GDM1 (cell line): ENCODE data around the gene SULT1A2.
"Not testable (repeated sequence)": the region's sequence is repeated elsewhere in the genome, so short reads cannot be mapped to it uniquely, and the experiment has no call there.

ENCODE experiments used
- DNase-seq: peaks from one replicate; lab custom pipeline; 2025; lab: John Stamatoyannopoulos, UW

SULT1A2 gene

DNA sequence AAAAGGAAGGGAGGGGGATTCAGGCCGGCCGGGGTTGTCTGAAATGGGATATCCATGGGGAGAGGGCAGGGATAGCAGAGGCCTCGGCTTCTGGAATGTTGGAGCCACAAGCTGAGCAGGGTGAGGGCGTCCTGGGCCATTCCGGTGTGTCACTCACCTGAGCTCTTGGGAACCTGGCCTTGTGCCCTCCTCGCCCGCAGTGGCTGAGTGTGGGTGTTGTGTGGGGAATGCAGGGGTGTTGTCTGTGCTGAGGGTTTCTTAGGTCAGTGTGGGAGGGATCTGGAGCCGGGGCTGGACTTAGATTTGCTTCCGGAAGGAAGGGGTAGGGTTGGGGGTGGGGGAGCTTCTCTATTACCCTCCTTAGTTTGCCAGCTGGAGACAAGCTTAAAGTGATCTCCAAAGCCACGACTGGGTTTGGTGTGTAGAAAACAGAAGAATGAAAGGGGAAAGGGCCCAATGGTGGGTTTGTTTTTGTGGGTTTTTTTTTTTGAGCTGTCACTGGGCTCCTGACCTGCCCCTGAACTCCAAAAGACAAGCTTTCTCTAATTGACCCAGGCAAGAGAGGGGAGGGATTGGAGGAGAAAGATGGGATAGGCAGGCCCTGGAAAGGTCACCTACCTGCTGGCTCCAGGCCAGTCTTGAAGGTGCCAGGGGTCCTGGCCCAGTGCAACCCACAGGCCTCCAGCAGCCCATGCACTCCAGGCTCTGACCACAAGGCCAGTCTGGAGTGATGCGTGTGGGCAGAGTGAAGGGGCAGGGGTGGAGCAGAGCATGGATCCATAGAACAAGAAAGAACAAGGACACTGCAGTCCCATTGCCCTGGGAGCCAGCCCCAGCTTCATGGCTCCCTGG is at the start of gene SULT1A2:
TSS of gene SULT1A2 (minus strand) at position 211 of the 852 bp plus-strand sequence. CDS start 1,120 bp downstream, outside the sequence.
- no peak for DNase-seq

DNA sequence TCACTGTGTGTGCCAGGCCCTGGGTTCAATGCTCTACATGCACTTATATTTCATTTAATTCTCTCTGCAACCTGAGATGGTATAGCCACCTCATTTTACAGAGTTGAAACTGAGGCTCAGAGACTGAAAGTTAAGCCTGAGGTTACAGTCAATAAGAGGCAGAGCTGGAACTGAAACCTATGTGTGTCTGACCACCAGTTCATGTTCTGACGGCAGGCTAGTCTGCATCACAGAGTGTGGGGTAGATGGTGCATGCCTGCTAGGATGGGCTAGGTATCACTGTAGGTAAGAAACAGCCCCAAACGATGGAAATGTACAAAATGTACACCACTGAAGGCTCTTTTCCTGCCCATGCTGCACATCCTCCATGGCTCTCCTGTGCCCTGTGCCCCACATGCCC is 43.1 kb upstream of the SULT1A2 start:
- DNase-seq: not testable (repeated sequence)

DNA sequence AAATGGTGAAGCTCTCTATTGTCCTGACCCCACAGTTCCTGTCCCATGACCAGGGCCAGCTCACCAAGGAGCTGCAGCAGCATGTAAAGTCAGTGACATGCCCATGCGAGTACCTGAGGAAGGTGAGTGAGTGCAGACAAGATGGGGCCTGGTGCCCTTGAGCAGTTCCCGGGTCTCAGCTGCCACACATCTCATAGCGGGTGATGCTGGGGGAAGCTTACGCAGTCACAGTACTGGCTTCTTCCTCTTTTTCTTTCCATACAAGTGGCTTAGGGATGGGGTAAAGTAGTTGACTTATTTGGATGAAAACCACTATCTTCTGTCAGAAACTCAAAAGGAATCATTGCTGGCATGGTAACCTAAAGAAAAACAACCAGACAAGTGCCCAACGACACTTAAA is 41.5 kb upstream of the SULT1A2 start:
- not testable (repeated sequence) for DNase-seq

DNA sequence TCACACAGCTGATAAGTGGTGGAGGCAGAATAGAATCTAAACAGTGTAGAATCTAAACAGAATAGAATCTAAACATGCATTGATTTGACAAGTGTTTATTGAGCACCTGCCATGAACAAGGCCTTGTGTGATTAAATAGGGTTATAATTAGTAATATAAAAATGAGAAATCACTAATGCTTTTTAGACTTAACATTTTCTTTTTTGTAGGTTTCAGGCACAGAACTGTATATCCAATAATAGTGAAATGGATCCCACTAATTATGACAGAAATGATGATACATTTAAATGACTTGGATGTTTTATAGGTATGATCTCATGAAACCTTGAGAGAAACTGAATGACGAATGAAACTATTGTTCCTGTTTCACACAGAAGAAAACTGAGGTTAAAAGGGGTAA is 40.9 kb upstream of the SULT1A2 start, which contains the start of gene NPIPB8:
TSS of gene NPIPB8 (plus strand) at position 301 of the 400 bp plus-strand sequence. CDS start 296 bp downstream, outside the sequence.
- not testable (repeated sequence) for DNase-seq

DNA sequence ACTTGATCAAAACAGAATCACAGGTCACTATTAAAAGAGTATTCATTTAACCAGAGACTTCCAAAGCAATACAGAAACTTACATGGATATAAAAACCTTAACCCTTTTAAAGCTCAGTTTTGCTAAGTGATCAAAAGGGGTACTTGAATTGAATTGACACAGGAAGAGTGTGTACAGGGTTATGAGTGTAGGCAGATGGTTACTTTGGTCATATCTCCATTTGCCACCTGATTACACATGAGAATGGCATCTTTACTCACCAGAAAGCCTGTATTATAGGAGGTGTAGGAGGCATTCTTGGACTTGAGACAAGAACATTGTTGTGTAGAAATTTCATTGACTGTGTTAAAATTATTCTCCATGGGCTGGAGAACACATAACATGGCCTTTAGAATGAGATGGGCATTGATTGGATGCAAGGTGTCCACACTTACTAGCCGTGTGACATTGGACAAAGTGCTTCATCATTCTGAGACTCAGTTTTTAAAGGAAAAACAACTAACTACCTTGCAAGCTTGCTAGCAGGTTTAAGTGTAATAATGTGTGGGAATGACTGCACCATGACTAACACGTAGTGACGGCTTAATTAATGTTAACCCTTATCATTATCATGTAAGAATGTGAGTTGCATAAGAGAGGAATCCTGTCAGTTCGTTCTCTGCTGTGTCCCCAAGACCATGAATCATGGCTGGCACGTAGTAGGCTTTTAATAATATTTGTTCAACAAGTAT is 39.4 kb upstream of the SULT1A2 start:
- not testable (repeated sequence) for DNase-seq

DNA sequence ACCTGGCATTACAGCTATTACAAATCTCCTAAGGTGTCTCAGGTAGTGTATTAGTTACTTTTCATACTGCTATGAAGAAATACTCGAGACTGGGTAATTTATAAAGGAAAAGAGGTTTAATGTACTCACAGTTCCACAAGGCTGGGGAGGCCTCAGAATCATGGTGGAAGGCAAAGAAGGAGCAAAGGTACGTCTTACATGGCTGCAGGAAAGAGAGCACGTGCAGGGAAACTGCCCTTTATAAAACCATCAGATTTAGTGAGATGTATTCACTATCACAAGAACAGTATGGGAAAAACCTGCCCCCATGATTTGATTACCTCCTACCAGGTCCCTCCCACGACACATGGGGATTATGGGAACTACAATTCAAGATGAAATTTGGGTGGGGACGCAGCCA is 34.1 kb upstream of the SULT1A2 start:
- DNase-seq: not testable (repeated sequence)

DNA sequence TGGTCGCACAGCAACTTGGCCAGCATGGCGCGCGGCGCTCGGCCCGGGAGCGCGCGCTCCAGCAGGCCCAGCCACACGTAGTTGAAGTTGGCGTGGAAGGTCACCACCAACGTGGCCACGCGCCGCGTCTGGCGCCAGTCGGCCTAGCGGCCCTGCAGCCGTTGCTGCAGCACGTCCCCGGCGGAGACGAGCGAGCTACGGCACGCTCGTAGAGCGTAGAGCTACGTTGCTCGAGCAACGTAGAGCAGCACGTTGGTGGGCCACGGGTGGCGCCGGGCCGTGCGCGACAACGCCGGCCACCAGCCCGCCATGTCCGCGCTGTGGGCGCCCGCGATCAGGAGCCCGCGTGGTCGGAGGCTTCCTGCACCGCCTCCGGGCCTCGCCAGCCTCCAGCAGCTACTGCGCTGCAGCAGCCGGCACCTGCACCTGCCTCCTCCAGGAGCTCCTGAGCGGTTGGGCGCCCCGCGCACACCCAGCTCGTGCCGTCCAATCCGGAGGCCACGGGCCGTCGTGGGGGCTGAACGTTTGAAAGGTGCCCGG is 26.4 kb upstream of the SULT1A2 start:
- no peak for DNase-seq

DNA sequence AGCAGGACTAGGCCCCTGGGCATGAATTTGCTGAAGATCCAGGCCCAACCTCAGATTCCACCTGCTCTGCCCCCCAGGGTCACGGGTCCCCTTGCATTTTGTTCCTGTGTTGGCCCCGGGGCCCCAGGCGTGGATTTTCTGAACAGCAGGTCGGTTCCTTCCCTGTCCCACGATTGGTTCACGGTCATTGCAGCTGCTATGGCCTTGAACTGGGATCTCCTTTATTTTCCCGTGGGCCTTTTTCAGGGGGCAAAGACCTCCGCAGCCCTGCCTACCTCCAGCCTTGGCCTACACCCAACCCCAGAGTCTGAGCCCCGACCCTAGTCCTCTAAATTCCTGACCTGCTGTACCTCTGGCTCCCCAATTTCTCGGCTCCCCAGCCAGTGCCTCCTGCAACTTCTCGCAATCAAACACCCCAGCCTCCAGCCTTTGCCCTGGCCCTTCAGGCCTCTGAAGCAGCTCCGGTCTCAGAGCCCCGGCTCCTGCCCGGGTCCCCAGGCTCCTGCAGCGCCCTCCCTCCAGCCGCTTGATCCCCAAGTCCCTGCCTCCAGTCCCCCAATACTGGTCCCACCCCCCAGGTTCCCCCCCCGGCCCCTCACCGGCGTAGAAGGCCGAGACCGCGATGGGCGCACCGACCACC is 25.8 kb upstream of the SULT1A2 start:
- DNase-seq: not testable (repeated sequence)

DNA sequence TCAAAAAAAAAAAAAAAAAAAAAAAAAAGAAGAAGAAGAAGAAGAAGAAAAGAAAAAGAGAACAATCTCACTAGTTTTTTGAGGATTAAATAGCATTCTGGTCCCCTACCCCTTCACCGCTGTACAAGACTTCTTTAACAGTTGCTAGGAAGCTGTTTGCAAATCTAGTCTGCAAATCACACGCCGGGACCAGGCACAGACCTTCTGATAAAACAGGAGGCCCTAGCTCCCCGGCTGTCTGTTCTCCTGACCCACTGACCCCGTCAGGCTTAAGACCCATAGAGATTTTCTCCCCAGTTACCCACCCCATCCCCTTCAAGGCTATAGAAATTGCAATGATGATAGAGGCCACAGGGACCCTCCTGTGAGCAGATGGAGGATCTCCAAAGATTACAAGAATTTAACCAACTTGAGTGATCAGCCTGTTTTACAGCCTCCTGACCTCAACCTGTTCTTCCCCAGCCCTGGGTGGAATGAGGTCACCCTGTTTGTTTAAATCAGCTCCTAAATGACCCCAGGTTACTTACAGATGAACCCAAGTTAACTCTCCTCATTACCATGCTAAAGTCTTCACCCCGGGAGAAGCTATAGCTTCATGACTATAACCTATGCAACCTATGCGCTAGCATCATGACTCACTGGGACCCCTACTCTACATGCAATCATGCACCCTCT is 24.8 kb upstream of the SULT1A2 start:
- DNase-seq: no peak

DNA sequence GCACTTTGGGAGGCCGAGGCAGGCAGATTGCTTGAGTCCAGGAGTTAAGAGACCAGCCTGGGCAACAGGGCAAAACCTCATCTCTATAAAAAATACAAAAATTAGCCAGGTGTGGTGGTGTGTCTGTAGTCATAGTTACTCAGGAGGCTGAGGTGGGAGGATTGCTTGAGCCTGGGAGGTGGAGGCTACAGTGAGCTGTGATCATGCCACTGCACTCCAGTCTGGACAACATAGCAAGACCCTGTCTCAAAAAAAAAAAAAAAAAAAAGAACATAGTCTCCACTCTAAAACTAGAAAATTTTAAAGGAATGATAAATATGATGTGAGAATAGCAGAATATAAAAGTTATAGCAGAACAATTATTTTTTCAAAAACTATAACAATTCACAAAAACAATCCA is 23.5 kb upstream of the SULT1A2 start:
- not testable (repeated sequence) for DNase-seq

DNA sequence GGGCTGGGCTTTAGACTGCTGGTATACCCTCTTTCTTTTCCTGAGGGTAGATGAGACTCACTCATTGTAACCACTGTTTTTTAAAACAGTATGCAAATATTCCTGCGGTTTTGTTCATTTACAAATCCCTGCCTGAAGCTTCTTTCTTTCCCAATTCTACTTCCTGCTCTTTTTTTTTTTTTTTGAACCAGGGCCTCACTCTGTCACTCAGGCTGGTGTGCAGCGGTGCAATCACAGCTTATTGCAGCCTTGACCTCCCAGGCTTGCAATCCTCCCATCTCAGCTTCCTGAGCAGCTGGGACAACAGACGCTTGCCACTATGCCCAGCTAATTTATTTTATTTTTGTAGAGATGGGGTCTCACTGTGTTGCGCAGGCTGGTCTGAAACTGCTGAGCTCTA is 21.0 kb upstream of the SULT1A2 start:
- DNase-seq: no peak

DNA sequence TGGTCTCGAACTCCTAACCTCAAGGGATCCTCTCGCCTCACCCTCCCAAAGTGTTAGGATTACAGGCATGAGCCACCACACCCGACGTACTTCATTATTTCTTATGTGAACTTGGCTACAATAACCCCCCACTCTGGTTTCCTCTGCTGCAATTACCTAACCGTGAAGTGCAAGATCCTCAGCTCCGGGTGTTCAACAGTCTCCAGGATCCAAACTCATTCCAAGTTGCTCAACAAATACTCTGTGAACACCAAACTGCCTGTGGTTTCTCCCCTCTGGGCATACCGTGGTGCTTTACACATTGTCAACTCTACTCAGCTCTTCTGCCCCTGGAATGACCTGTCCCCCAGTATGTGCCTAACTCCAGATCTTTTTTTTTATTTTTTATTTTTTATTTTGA is 19.8 kb upstream of the SULT1A2 start:
- DNase-seq: no peak

DNA sequence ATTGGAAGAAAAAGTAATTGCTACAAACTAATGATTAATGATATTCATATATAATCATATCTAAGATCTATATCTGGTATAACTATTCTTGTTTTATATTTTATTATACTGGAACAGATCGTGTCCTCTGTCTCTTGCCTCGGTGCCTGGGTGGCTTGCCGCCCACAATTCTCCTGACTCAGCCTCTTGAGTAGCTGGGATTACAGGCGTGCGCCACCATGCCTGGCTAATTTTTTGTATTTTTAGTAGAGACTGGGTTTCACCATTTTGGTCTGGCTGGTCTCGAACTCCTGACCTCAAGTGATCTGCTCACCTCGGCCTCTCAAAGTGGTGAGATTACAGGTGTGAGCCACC is 19.4 kb upstream of the SULT1A2 start:
- DNase-seq: not testable (repeated sequence)

DNA sequence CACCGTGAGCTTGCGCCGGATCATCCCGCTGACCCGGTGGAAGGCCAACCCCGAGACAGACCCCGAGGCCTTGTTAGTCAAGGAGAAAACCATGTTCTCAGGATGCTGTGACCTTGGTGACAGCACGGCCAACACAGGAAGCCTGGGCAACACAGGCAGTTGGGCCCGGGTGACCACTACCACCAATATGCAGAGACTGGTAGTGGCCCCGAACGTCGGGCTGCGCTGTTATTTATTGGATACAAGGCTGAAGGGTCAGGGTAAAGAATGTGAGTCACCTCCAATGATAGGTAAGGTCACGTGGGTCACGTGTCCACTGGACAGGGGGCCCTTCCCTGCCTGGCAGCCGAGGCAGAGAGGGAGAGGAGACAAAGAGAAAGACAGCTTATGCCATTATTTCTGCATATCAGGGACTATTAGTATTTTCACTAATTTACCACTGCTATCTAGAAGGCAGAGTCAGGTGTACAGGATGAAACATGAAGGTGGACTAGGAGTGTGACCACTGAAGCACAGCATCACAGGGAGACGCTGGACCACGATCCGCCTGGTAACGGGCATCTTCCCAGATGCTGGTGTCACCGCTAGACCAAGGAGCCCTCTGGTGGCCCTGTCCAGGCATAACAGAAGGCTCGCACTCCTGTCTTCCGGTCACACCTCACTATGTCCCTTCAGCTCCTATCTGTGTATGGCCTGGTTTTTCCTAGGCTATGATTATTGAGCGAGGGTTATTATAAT is 18.8 kb upstream of the SULT1A2 start:
- not testable (repeated sequence) for DNase-seq

DNA sequence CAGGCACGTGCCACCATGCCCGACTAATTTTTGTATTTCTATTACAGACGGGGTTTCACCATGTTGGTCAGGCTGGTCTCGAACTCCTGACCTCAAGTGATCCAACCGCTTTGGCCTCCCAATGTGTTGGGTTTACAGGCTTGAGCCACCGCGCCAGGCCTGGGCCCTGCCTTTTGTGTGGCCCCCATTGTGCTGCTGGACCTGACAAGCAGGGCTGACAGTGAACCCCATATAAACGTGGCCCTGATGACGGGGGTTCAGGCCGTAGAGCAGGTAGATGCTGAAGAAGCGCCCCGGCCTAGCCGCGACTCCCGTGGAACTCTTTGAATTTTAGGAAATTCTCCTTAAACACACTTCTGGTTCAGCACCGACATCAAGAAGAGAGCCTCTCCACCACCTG is 17.7 kb upstream of the SULT1A2 start:
- not testable (repeated sequence) for DNase-seq

DNA sequence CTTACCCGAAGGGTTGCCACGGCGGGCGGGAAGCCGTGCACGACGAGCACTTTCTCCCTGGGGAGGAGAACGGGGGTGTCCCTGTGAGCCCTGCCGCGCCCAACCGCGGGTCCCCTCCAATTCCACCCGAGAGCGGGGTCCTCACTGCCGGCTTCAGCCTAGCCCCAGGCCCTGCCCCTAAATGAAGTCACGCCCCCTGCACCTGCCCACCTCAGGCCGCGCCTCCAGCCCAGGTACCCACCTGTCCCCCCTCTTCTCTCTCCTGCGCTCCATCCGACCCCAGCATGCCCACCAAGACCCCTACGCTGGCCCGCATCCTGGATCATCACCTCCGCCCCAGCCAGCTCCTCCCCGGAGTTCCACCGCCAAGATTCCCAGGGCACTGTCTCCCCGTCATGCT is 17.1 kb upstream of the SULT1A2 start:
- not testable (repeated sequence) for DNase-seq

DNA sequence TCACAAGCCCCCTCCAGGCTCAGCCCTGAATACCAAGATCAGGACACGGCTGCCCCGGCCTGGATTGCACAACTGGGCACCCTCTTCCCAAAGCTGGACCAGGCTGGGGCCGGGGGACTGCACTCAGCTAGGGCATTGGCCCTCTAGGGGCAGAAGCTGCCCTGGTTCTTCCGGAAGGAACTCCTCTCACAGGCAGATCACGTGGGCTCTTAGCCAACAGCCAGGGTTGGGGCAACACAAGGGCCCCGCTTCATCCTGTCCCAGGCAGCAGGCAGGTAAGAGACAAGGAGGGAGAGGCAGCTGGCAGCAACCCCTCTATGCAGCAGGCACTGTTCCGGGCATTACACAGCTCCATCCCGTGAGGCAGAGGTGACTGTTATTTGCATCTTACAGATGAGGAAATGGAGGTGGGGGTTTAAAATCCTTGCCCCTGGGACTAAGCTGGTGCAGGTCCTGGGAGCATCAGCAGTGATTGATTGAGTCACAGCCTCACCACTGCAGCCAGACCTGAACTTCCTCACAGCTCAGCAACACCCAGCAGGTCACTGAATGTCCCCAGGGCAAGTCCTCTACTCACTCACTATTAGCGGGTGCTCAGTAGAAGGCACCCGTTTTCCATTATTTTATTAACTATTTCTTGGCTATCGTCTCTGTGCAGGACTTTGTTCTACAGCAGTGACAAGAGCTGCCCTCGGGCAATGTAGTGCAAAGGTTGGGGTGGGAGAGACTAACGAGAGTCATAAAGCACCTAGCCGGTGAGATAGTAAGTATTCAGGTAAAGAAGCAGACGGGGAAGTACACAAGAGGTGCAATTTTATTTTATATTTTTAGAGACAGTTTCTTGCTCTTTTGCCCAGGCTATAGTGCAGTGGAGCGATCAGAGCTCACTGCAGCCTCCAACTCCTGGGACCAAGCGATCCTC is 15.8 kb upstream of the SULT1A2 start:
- not testable (repeated sequence) for DNase-seq

DNA sequence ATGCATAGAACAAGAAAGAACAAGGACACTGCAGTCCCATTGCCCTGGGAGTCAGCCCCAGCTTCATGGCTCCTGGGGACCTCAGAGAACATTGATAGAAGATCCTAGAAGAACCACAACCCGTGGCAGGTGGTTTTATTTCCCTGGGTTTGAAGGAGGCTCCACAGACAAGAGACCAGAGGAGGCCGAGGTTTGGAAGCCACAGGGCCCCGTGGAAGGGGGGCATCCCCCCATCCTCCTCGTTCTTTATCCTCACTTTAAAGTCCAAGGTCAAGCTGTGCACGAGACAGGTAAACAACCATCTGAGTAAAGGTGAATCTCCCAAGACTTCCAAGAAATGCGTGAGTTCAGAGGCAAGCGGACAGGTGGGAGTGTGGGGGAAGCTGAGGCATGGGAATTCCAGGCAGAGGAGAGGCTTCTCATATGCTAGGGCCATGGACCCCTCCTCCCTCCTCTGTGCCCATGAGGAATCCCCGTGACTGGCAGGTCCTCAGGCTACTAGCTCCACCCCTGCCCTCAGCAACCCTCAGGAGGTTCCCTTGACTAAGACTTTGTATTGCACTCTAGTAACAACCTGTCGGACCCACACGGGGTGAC is 13.8 kb upstream of the SULT1A2 start:
- no peak for DNase-seq
